Measurements from ENCODE around the gene FERMT3. TPM values are rescaled to one million over a fixed set of nuclear protein-coding genes. Genes with fewer than 3 reads are reported as not detected.
"Not testable (repeated sequence)": the region's sequence is repeated elsewhere in the genome, so short reads cannot be mapped to it uniquely, and the experiment has no call there.

FERMT3 gene
- total RNA-seq, 1 experiment from 2014 or later, result 0.20 TPM

DNA sequence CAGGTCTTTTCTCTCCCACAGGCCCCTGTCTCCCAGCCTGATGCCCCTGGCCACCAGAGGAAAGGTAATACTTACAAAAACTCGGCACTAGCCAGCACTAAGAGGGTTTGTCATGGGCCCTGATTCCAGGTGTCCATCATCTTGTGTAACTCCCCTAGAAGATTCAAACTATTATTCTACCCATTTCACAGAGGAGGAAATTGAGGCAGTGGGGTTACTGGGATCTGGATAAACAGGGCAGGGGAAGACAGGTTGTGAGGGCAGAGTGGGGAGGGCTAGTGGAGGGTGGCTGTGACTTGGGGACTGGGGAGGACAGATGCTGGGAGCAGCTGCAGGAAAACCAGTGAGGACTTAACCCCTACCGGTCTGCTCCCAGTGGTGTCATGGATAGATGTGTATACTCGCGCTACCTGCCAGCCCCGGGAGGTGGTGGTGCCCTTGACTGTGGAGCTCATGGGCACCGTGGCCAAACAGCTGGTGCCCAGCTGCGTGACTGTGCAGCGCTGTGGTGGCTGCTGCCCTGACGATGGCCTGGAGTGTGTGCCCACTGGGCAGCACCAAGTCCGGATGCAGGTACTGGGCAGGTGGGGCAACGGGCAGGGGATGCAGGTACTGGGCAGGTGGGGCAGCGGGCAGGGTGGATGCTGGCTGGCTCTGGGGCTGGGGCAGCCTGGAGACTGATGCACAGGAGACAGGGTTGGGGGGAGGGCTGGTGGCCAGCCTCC is 29.1 kb downstream of the FERMT3 start:
- no peak for DNase-seq (ENCODE audit: low read depth)

DNA sequence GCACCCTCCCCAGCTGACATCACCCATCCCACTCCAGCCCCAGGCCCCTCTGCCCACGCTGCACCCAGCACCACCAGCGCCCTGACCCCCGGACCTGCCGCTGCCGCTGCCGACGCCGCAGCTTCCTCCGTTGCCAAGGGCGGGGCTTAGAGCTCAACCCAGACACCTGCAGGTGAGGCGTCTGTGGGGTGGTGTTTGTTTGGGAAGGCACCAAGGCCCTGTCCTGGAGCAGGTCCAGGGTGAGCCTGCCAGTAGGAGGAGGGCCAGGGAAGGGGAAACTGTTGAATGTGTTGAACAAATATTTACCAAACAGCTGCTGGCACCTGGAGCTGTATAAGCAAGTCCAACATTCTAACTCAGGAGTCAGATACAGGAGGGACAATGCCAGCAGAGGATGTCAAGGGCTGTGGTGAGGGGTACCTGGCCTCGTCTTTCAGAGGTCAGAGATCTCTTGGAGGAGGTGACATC is 31.0 kb downstream of the FERMT3 start:
- no peak for DNase-seq (ENCODE audit: low read depth)

DNA sequence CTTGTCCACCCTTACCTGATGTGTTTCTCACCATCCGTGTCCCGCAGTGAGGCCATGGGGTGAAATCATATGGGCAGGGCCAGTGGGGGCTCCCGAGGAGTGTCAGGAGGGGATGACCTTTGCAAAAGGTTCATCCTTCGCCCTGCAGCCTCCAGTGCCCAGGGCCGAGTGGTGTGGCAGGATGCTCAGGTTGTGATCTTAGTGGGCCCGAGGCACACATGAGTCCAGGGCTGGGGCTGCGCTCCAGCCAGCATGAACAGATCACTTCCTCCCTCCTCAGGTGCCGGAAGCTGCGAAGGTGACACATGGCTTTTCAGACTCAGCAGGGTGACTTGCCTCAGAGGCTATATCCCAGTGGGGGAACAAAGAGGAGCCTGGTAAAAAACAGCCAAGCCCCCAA is 31.6 kb downstream of the FERMT3 start:
- no peak for DNase-seq (ENCODE audit: low read depth)

DNA sequence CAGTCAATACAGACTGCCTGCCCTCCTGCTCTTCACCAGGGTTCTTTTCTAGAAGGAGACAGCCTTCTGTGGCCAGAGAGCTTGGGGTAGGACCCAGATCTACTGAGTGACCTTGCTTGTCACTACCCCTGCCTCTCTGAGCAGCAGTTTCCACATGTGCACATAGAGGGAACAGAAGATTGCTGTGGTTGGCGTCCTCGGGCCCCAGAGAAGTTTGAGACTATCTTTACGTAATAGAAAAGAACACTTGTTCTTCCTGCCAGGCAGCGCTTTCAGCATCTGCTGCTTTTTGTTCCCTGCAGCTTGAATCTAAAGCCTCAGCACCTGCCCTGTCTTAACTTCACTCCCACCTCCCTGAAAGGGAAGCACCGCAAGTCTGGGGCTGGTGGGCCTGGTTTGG is 32.5 kb downstream of the FERMT3 start:
- DNase-seq (ENCODE audit: low read depth), result no peak

DNA sequence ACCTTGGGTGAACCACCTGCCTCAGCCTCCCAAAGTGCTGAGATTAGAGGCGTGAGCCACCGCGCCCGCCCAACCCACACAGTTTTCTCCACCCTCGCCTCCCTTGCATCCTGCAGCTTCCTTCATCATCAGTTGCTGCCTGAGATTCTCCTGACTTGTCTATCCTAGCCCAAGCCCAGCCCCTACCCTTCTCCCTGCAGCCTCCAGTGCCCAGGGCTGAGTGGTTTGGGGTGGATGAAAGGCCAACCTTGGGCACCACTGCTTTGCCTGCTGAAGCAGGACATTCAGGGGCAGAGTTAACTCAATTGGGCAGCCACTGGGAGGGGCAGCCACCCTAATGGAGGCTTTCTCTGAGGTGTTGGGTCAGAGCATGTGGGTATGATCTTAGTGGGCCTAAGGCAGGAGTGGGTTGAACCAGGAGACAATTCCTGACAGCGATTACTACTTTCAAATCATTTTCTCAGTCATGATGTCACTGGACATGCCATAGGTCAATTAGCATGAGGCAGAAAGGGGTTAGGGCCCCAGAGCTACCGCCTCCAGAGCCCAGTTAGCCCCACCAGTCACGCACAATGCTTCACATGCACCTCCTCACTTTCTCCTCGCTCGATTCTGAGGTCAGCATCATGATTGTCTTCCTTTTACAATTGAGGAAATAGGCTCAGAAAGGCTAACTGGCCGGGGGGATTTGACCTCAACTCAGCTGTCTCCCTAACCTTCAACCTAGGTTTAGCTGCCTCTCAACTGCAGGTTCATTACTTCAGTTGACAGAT is 33.3 kb downstream of the FERMT3 start:
- DNase-seq (ENCODE audit: low read depth), result no peak

DNA sequence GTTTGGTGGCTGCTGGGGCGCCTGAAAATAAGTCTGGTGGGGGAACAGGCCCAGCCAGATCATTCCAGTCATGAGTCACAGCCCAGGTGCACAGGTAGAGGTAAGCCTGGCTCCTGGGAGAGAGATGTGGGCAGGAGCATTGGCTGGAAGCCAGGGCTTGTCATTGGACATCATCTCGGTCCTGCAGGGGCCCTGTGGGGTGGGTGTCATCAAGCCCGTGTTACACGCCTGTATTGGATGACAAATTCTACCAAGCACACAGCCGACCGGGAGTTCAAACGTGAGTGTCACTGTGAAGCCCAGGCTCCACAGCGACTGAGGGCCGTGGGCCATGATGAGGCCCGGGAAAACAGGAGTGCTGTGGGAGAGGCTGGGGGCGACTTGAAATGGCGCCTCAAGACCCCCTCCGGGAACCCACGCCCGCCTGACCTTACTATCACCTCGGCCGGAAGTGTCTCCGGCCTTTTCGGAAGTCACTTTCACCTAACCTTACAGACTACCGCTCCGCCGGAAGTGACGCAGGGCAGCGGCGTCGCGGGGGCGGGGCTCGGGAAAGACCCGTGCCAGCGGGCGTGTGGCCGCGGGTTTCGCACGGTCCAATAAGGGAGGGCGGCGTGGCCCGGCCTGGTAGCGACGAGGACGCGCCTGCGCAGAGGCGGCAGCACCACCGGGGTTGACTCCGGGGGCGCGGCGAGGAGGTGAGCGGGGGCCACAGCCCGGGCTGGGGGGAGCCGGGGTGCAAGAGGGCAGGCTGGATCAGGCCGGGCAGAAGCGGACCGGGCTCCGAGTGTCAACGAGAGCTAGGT is 34.1 kb downstream of the FERMT3 start, which contains the start of gene FKBP2:
Gene FKBP2 (plus strand): TSS at position 661 of the 806 bp plus-strand sequence. CDS start 1,293 bp downstream, outside the sequence.
- DNase-seq (ENCODE audit: low read depth), result peak; percentile 96

DNA sequence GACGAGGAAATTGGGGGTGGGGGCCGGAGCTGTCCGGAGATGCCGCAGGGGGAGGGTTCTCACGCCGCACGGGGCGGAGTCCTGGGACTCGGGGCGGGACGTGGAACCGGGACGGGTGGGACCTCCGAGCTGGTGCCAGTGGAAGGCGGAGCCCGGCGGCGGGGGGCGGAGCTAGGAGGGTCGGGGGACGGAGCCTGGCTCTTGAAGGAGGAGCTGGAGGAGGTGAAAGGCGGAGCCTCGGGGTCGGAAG is 34.6 kb downstream of the FERMT3 start:
- peak; percentile 98 for DNase-seq (ENCODE audit: low read depth)

DNA sequence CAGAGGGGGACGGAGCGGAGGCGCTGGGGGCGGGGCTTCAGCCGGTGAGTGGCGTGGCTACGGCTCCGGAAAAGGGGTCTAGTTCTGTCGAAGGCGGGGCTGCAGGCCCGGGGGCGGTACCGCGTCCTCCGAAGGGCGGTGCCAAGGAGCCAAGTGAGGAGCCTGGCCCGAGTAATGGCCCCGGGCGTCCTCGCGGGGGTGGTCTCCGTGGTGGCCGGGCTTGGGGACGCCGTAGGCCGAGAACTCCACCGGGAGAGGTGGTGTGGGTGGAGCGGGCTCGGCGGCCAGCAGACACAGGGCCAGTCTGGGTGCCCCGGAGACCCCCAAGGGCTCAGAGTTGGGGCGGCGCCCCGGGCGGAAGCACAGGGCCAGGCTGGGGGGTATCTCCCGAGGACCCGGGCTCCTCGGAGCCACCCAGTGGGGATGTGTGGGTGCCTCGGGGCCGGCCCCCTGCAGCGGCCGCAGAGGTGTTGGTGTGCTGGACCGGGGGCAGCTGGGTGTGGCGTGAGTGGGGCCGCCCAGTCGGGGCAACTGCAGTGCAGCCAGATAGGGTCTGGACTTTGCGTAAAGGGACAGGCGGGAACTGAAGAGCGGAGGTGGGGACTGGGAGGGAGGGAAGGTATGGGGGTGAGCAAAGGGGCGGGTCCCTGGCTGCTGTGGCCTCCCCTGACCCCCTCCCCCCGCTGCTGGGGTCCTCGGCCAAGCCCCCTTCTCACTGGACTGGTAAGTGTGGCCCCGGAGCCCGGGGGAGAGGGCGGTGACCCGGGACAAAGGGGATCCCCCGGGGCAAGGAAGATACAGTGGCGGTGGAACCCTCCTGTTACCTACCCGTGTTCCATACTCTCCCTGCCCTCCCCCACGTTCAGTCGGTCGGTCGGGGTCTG is 35.2 kb downstream of the FERMT3 start:
- peak; percentile 57 for DNase-seq (ENCODE audit: low read depth)

DNA sequence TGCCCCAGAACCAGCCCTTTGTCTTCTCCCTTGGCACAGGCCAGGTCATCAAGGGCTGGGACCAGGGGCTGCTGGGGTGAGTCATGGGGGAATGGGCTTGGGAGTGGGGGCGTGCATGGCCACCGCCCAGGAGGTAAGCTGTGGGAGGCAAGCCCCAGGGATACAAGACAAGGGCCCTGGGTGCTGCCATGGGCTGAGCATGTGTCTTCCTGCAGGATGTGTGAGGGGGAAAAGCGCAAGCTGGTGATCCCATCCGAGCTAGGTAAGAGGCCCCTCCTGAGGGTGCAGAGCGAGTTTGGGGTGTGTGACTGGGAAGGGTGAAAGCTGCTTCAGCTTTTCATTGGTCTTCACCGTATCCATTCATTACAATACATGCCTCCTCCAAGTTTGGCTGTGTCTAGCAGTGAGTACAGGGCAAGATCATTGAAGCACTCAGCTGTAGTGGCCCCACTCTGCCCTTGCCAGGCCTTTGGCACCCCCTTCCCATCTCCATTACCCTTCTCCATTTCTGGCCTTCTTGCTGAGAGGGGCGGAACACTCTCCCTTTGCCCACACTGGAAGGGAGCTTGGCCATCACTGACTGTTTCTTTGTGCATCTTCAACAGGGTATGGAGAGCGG is 36.8 kb downstream of the FERMT3 start:
- DNase-seq (ENCODE audit: low read depth), result no peak

DNA sequence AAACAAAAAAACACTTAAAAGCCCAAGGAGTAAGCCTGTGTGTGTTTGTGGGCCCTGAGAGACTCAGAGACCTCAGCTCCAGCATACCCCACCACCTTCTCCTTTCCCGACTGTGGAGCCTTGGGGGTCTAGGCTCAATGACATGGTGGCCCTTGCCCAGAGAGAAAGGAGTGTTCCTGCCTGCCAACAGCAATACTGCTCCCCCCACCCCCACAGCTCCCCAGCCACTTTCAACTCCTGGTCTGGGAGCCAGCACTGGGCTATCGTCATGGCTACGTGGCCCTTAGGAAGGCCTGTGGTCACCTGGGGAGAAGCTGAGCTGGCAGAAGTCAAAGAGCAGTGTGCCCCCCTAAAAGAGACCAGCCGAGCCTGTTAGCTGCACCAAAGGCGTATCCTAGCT is 37.6 kb downstream of the FERMT3 start:
- peak; percentile 53 for DNase-seq (ENCODE audit: low read depth)

DNA sequence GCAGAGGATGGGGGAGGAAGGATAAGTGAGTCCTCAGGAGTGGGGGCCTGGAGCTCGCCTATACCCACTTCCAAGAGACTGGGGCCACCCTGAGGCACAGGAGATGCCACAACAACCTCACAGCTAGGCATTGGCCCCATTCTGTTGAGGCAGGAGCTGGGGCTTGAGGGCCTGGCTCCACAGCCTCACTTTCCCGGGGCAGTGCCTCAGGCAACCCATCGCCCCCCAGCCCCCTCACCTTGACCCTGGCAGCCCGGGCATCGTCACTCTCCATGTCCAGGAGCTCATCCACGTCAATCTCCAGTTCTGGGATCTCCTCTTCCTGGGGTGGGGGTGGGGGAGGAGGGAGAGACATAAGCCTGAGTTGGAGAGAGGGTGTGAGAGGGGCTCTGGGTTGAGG is 38.4 kb downstream of the FERMT3 start:
- DNase-seq (ENCODE audit: low read depth), result no peak

DNA sequence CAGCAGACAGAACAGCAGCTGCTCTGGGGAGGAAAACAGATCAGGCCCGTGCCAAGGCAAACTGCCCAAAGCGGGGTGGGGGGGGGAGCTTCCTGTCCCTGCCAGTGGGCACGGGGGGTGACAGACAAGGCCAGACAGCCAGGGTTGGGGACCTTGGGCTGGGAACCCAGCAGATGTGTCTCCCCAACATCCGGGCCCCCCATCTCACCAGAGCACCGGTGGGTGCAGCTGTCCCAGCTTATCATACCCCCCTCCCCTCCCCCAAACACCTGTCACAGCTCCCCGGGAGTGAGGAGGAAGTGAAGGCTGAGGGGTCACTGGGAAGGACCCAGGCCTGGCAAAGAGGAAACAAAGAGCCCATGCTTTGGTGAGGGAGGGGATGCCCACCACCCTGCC is 38.9 kb downstream of the FERMT3 start:
- DNase-seq (ENCODE audit: low read depth), result peak; percentile 64

DNA sequence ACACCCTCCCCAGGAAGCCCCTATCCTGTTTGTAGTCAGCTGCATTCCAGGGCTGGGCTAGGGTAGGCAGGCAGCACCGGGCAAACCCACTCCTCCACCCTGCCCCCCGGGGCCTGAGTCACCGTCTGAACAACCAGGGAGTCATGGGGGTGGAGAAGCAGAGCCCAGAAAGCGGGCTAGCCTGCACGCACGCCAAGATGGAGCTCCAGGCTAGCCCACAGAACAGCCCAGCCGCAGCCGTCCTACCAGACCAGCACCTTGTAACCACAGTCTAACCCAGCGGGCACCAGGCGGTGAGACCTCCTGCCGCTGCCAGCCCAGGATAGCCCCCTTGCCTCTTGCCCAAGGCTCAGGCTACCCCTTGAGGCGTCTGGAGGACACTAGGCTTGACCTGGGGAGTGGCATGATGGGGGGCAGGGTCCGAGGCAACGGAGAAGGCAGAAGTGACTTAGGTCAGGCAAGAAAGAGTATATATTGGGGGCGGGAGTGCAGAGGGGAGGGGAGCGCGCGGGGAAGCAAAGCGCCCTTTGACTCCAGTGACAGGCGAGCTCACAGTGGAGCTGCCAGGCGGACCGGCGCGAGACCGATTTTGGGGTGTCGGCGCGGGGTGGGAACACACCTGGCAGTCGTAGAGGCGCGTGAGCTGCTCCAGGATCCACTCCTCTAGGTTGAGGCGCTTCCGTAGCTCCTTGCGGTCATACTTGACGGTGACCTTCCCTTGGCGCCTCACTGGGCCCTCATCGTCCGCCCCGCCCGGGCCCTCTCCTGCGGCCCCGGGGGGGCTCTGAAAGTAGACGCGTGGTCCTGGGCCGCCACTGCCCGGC is 39.5 kb downstream of the FERMT3 start:
- peak; percentile 99 for DNase-seq (ENCODE audit: low read depth)

DNA sequence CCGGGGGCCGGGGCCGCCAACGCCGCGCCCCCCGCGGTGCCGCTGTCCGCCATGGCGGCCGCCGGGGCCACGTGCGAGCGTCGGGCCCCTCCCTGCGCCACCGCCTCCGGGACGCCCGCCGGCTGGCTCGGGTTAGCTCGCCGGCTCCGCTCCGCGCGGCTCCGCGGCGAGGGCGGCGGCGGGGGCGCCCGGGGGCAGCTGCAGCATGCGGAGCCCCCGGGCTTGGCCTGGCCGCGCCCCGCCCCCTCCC is 40.0 kb downstream of the FERMT3 start:
- DNase-seq (ENCODE audit: low read depth), result not testable (repeated sequence)

DNA sequence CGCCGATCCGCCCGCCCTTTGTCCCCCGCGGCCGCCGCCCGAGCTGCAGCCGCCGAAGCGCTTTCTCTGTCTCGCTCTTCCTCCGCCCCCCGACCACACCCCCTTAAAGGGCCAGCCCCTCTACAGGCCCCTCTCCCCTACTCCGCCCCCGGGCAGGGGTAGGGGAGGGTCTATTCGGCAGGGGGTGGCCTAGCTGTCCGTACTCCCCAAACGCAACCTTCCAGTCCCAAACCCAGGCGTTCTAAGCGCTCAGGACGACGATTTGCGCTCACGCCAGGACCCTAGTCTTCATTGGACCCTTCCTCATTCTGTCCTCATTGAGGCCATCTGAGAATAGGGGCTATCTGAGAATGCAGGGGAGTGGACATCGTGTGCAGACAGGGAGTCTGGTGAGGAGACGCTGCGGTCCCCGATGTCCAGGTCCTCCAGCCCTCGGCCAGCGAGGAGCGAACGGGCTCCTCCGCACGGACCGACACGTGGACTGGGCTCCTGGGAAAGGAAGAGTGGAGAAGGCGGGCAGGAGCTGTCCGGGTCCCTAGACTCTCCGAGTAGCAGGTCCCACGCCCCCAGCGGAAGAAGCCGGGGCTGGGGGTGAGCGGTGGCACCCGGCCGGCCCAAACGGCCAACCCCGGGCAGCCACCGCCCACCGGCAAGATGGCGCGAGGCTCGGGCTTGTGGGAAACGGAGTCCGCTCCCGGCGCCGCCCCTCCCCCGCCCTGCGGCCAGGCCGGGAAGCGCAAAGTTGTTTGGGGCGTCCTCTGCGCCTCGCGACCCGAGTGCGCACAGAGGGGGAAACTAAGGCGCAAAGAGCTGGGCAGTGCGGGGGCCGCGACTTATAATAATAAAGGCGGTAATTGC is 40.6 kb downstream of the FERMT3 start, which contains the start of gene PPP1R14B:
Gene PPP1R14B (minus strand): TSS at position 73 of the 858 bp plus-strand sequence. CDS start 270 bp downstream, outside the sequence.
- DNase-seq (ENCODE audit: low read depth), result peak; percentile 88

DNA sequence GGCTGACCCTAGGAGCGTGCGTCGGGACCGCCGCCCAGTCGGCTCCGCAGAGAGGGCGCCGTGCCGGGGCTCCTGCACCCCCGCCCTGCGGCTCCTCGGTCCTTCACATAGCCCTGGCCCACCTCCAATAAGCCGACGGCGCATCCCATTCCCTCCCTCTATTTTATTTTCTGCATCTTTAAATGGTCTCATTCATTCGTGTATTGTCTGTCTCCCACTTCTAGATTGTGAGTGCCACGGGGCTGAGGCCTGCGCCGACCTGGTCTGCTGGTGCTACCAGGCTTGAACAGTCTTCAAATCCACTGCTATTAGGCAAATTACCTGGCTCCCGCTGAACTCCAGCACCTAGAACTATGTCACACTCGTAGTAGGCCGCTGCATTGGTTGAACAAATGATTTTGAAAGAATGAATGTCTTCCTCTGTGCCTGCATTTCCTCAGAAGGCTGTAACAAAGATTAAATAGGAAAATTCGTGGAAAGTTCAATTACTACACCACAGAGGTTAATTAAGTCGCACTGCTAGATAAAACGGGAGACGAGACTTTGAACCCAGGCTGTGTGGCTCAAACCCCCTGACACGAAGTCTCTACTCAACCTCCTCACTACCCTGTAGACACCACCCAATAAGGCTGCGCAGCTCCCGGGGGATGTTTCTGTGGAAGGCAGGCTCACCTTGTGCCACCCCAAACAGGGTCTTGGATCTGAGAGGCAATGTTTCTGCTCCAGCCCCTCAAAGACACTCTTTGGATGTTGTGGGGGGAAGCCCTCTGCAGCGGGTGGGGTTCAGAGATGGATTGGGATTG is 41.4 kb downstream of the FERMT3 start:
- DNase-seq (ENCODE audit: low read depth), result no peak

DNA sequence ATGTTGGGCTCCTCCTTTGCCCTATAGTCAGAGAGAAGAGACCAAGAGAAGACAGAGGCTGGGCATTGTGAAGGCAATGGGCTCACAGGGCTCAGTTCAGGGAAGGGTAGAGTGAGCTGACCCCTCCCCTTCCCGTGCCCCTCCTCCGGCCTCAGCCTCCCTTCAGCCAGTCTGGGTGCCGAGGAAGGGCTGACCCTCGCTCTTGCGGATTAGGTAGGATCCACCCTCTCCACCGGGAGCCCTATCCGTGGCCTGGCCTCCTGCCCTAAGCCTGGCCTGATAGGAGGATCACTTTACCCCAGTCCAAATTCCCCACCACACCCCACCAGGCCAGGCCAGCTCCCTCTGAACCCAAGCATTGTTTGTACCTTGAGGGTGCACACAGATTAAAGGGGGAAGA is 42.1 kb downstream of the FERMT3 start:
- DNase-seq (ENCODE audit: low read depth), result no peak

DNA sequence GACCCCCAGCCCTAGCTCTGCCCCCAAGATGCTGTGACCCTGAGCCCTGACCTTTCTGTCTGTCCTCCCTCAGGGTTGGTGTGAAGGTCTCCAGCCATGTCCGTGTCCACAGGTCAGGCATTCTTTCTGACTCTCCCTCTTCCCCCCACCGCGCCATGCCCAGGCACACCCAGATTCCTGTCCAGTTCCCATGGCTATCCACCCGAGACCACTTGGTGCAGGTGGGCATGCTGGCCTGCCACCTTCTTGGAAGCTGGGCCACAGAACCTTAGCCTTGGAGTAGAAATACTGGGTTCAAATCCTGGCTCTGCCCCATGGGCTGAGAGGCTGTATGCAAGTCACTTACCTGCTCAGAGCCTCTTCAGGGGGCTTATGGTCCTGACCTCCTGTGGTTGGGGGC is 42.5 kb downstream of the FERMT3 start:
- DNase-seq (ENCODE audit: low read depth), result no peak
